HL-60 (cell line): Measurements from ENCODE around the gene TSC22D3.

ENCODE experiments used
- CTCF ChIP-seq: IDR thresholded peaks from one replicate; pipeline ENCODE4 v1.5.1; 2011; ENCODE audit warnings: low read length, control low read depth, inconsistent platforms; ENCODE audit not compliant: insufficient read depth
- GABPA ChIP-seq: IDR thresholded peaks from 2 replicates; pipeline ENCODE4 v1.6.1; 2012; ENCODE audit warnings: low read depth
- POLR2AphosphoS5 ChIP-seq: IDR thresholded peaks from 2 replicates; pipeline ENCODE4 v1.6.1; 2012; ENCODE audit warnings: low read depth
- REST ChIP-seq: IDR thresholded peaks from 2 replicates; pipeline ENCODE4 v1.6.1; 2012; ENCODE audit warnings: low read depth; ENCODE audit not compliant: insufficient replicate concordance

- TF ChIP-seq GABPA (no peak), CTCF (no peak), REST (no peak), POLR2AphosphoS5 (no peak)
Measured at GRCh38 chrX:107773906-107774435, 1.6 kb downstream of the TSC22D3 start.
